ENCODE measurements around the gene CLEC10A.
"Not testable (repeated sequence)": the region's sequence is repeated elsewhere in the genome, so short reads cannot be mapped to it uniquely, and the experiment has no call there.

CLEC10A gene

GRCh38 chr17:7079581-7080455 is at the start of gene CLEC10A:
Gene CLEC10A, minus strand, starts transcription at chr17:7080251. Its CDS starts 1,439 bp downstream, at chr17:7078812.
- no peak for DNase-seq (ENCODE audit: low spot score)

- no peak for DNase-seq (ENCODE audit: low spot score)
Measured at GRCh38 chr17:7129311-7129710, 49.3 kb upstream of the CLEC10A start.

- no peak for DNase-seq (ENCODE audit: low spot score)
Measured at GRCh38 chr17:7128160-7128559, 48.1 kb upstream of the CLEC10A start.

GRCh38 chr17:7127501-7127900 is 47.5 kb upstream of the CLEC10A start:
- not testable (repeated sequence) for DNase-seq (ENCODE audit: low spot score)

- DNase-seq (ENCODE audit: low spot score) = not testable (repeated sequence)
Measured at GRCh38 chr17:7126386-7126785, 46.3 kb upstream of the CLEC10A start.

GRCh38 chr17:7124923-7125322 is 44.9 kb upstream of the CLEC10A start:
- DNase-seq (ENCODE audit: low spot score) = no peak

- no peak for DNase-seq (ENCODE audit: low spot score)
Measured at GRCh38 chr17:7123844-7124243, 43.8 kb upstream of the CLEC10A start.

GRCh38 chr17:7122381-7122780 is 42.3 kb upstream of the CLEC10A start:
- no peak for DNase-seq (ENCODE audit: low spot score)

- not testable (repeated sequence) for DNase-seq (ENCODE audit: low spot score)
Measured at GRCh38 chr17:7120635-7121034, 40.6 kb upstream of the CLEC10A start.

- DNase-seq (ENCODE audit: low spot score) = no peak
Measured at GRCh38 chr17:7120123-7120522, 40.1 kb upstream of the CLEC10A start.

GRCh38 chr17:7119314-7119713 is 39.3 kb upstream of the CLEC10A start:
- no peak for DNase-seq (ENCODE audit: low spot score)

GRCh38 chr17:7114875-7115614 is 35.0 kb upstream of the CLEC10A start:
- DNase-seq (ENCODE audit: low spot score) = no peak

GRCh38 chr17:7114241-7114874 is 34.3 kb upstream of the CLEC10A start, which contains the start of gene ASGR2:
Gene ASGR2, minus strand, starts transcription at chr17:7114822. Its CDS starts 582 bp downstream, at chr17:7114240.
- DNase-seq (ENCODE audit: low spot score) = no peak

- DNase-seq (ENCODE audit: low spot score) = no peak
Measured at GRCh38 chr17:7113273-7114071, 33.4 kb upstream of the CLEC10A start.

GRCh38 chr17:7112510-7113108 is 32.6 kb upstream of the CLEC10A start:
- DNase-seq (ENCODE audit: low spot score) = no peak

- DNase-seq (ENCODE audit: low spot score) = no peak
Measured at GRCh38 chr17:7111784-7112509, 31.9 kb upstream of the CLEC10A start.

GRCh38 chr17:7110617-7111306 is 30.7 kb upstream of the CLEC10A start:
- DNase-seq (ENCODE audit: low spot score) = no peak

- DNase-seq (ENCODE audit: low spot score) = no peak
Measured at GRCh38 chr17:7109461-7110322, 29.6 kb upstream of the CLEC10A start.

- no peak for DNase-seq (ENCODE audit: low spot score)
Measured at GRCh38 chr17:7108981-7109380, 28.9 kb upstream of the CLEC10A start.
